Erythroblast (primary cell): Measurements from ENCODE around the gene MGST1.

Experiments used
- GATA1 ChIP-seq: IDR thresholded peaks from 2 replicates; pipeline ENCODE4 v1.6.1; 2011; ENCODE audit warnings: low read depth, mild to moderate bottlenecking, control low read depth, low read length, moderate library complexity
- POLR2A ChIP-seq: IDR thresholded peaks from 2 replicates; pipeline ENCODE4 v1.6.1; 2011; ENCODE audit warnings: mild to moderate bottlenecking, low read length

- no peak for TF ChIP-seq POLR2A
- TF ChIP-seq GATA1, result no peak
These were observed 47.3 kb upstream of the MGST1 start for GRCh38 chr12:16300122-16300521.
